HG03342 (cell line): ENCODE measurements around the gene ANKH.
A peak's percentile ranks its signal among the peaks of the same experiment; 100 is the strongest.

ENCODE experiments used
- ATAC-seq: cut with Tn5 transposase; IDR thresholded peaks from one replicate; pipeline ENCODE4 v1.9.1; 2021; ENCODE audit warnings: mild to moderate bottlenecking, moderate library complexity; ENCODE audit not compliant: unreplicated experiment

ANKH gene

GRCh38 chr5:14741801-14742440 lies 129.7 kb downstream of the ANKH start:
- ATAC-seq, result no peak

- no peak for ATAC-seq
Observed at GRCh38 chr5:14741131-14741530, 130.4 kb downstream of the ANKH start.

- ATAC-seq, result no peak
Observed at GRCh38 chr5:14739981-14740380, 131.6 kb downstream of the ANKH start.

- no peak for ATAC-seq
Observed at GRCh38 chr5:14739538-14739937, 132.0 kb downstream of the ANKH start.

GRCh38 chr5:14738050-14738449 lies 133.5 kb downstream of the ANKH start:
- ATAC-seq, result no peak

GRCh38 chr5:14737291-14737690 lies 134.3 kb downstream of the ANKH start:
- ATAC-seq, result no peak

GRCh38 chr5:14735944-14736343 lies 135.6 kb downstream of the ANKH start:
- no peak for ATAC-seq

GRCh38 chr5:14734396-14734795 lies 137.2 kb downstream of the ANKH start:
- ATAC-seq, result no peak

- no peak for ATAC-seq
Observed at GRCh38 chr5:14733661-14734060, 137.9 kb downstream of the ANKH start.

GRCh38 chr5:14732991-14733390 lies 138.6 kb downstream of the ANKH start:
- no peak for ATAC-seq

GRCh38 chr5:14730881-14731280 lies 140.7 kb downstream of the ANKH start:
- ATAC-seq, result no peak

GRCh38 chr5:14730466-14730865 lies 141.1 kb downstream of the ANKH start:
- ATAC-seq, result no peak

GRCh38 chr5:14729448-14730385 lies 141.9 kb downstream of the ANKH start:
- ATAC-seq, result no peak

- no peak for ATAC-seq
Observed at GRCh38 chr5:14728459-14728938, 143.1 kb downstream of the ANKH start.

- ATAC-seq, result no peak
Observed at GRCh38 chr5:14727928-14728458, 143.6 kb downstream of the ANKH start.

GRCh38 chr5:14727428-14727865 lies 144.1 kb downstream of the ANKH start:
- ATAC-seq, result peak; percentile 64

- no peak for ATAC-seq
Observed at GRCh38 chr5:14726066-14726838, 145.3 kb downstream of the ANKH start.

- ATAC-seq, result no peak
Observed at GRCh38 chr5:14724633-14725032, 146.9 kb downstream of the ANKH start.

- ATAC-seq, result no peak
Observed at GRCh38 chr5:14723701-14724132, 147.9 kb downstream of the ANKH start.

GRCh38 chr5:14722923-14723322 lies 148.7 kb downstream of the ANKH start:
- ATAC-seq, result no peak
